Activated T-cell treated with anti-CD3 and anti-CD28 coated beads for 4 hours (primary cell): ENCODE measurements around the gene STXBP6.

Experiments
- DNase-seq: peaks from one replicate; pipeline ENCODE4 v3.0.0-alpha.2; 2020

The STXBP6 gene

DNA sequence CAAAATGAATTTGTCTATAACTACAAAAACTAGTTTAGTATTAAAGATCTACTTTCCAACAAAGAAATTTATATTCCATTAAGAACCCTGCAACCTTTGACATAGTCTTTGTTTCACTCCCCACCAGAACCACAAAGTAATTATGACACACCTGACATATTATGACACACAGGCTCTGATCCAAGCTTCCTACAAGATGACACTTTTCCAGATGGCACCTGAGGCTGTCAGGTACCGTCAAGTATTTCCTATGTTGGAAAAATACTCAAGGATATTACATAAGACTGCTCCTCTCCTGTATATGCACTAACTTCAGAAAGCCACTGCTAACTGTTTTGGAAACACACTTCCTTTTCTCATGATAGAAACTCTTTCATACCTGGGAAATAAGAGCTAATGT, 38.9 kb downstream of the STXBP6 start:
- DNase-seq: no peak

DNA sequence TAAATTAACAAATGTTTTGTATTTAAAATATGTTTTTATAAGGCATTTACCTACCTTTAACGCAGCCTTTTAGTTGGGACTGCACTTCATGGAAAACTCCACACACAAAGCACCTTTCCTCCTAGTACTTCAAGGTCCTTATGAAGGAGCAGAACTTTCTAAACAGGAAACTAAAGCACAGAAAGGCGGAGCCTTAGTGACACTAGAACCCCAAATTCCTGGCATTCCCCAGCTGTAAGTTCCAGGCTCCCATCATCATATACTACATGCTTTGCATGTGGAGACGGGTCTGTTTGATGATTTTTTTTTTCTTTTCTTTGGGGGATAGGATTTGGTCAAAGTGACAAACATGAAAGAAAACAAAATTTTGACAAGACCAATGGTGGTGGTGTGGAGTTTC, 39.5 kb downstream of the STXBP6 start:
- no peak for DNase-seq

DNA sequence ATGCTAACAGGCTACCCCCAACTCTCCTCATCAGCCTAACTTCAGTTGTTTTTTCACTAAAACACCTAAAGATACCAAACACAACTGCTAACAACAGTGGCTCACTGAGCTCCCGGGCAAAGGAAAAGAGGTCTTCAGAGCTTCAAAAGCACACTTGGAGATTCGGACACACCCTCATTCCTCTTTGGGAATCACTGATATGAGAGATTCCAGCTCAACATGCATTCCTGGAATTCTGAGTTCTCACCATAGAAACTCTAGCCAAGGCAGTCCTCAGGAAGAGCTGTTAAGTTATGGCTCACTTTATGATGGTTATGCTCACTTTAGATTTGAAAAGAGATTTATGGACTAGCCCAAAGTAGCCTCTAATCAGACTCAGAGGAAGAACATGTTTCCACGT, 40.1 kb downstream of the STXBP6 start:
- DNase-seq: no peak

DNA sequence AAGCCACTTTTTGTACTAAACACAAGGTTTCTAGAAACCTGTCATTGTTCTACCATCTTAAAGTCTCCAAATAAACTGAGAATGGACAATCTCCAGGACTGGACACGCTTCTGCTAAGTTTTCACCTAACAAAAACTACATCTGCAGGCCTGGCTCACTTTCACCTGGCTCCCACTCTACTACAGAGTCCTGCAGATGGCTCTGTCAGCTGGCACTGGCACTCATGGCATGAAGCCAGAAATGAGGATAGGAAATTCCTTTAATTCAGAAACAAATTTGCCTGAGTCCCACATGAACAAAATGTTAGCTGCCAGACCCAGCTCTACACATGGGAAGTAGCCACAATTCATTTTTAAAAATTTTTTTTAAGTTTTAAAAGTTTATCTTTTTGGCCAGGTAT, 42.1 kb downstream of the STXBP6 start:
- no peak for DNase-seq

DNA sequence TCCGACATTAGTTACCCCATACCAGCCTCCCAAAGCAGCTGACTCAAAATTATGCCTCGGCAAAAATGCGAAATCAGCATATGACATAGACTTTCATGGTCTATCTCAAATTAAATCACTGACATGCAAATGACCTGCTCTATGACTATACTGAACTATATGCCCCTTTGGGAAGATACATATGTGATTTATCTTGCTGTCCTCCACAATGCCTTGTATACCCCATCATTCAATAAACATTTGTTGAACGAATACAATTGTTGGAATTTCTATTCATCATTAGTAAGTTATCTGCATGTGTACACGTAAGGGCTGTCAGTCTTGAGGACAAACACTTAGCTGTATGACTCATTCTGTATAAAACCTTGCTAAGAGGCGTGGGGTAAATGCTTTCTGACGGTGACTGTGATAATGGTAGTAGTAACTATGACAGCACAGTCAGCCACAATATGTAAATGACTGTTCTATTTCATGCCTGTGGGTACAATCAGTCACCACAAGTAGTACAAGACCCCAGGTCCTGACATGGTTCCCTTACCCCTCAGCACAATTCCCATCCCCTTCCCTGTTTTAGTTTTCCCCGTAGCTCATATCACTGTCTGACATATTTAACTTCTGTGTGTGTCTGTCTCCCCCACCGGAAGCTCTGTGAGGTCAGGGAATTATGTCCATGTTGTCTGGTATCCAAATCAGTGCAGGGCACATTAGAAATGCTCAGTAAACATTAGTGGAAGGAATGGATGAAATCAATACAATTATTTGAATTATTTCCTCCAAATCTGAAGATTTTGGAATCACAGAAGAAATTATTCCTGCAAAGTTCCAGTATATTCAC, 42.8 kb downstream of the STXBP6 start:
- DNase-seq: no peak

DNA sequence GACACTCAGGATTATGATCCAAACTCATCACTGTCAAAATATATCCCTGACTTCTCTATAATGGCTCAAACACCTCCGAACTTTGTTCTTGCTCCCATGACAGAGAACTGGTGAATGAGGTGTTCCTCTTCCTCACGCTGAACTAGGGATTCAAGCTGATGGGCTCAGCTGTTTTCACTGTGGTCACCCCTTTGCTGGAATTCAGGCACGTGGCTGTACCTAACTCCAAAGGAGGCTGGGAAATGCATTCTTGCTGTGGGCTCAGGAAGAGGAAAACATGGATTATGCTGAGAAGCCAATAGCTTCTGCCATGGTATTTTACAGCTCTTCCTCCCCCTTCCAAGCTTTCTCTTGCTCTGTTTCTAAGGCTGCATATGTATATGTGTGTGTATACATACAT, 43.9 kb downstream of the STXBP6 start:
- no peak for DNase-seq

DNA sequence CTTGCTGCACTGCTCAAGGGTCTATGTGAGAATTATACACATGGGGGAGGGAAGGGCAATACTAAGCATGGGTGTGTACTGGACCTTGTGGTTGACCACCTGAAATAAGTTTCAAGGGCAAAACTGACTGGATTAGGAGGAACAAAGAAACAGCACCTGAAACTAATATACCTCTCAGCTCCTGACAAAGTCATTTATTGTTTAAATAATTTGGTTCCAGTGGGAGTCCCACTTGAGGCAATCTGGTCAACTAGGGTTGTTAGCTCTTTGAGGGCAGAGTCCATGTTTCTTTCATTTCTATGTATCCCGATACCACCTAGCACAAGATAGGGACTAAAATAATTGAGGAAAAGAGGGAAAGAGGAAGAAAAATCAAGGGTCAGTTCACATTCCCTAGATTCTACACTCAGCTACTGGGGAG, 45.5 kb downstream of the STXBP6 start:
- DNase-seq: no peak

DNA sequence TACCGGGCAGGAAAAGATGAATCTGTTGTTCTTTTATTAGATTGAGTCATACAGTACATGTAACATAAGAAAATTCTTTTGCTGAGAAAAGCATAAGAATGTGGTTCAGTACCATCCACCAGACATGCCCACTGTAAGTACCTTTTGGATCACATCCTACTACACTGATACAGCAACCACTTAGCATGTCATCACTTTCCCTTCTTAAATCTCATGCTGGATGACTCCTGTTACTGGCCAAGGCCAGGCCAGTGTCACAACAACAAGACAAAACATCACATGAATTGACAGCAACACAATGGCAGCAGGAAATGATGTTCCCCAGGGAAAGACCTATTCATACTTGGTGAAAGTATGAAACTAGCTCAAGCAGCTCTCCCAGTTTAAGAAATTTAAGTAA, 46.4 kb downstream of the STXBP6 start:
- no peak for DNase-seq

DNA sequence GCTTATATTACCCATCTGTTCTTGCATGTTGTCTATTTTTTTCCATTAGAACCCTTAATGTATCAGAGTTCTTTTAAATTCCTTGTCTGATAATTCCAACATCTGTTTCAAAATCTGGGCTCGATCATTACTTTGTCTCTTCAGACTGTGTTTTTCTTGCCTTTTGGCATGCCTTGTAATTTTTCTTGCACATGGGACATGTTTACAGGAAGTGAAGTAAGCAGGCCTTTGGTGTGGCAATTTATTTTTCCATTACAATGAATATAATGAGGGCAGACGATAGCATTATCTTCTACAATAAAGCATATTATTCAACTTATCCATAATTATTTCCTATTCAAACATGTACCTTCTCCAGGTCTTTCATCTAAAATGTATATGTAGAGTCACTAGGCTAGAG, 48.3 kb downstream of the STXBP6 start:
- no peak for DNase-seq

DNA sequence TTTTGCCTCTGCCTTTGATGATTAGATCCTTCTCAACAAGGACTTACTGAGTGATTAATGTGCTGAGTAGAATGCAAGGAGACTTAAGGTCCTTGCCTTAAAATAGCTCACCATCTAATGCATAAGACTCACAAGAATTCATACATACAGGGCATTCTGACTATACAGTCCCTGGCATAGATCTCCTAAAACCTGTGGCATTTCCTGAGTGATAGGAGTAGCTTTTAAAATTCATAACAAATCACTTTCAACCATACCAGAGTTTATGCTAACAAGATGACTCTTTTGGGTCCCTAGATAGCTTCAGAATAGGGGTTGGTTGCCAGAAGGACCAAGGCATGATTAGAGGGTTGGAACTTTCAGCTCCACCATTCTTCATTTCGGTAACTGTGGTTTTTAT, 48.8 kb downstream of the STXBP6 start:
- no peak for DNase-seq

DNA sequence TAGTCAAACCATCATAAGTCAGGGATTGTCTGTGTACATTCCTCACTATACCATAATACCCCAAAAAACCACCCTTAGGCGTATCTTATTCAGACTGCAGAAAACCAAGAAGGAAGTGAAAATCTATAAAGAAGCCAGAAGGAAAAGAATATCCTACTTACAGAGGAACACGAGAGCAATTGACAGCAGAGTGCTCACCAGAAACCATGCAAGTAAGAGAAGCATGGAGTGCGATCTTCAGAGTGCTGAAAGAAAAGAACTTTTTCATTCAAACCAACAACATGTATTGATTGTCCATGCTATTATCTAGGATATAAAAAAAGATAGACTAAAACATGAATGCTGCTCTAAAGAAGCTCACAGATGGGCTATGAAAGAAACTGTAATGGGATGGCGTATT, 50.8 kb downstream of the STXBP6 start:
- no peak for DNase-seq

DNA sequence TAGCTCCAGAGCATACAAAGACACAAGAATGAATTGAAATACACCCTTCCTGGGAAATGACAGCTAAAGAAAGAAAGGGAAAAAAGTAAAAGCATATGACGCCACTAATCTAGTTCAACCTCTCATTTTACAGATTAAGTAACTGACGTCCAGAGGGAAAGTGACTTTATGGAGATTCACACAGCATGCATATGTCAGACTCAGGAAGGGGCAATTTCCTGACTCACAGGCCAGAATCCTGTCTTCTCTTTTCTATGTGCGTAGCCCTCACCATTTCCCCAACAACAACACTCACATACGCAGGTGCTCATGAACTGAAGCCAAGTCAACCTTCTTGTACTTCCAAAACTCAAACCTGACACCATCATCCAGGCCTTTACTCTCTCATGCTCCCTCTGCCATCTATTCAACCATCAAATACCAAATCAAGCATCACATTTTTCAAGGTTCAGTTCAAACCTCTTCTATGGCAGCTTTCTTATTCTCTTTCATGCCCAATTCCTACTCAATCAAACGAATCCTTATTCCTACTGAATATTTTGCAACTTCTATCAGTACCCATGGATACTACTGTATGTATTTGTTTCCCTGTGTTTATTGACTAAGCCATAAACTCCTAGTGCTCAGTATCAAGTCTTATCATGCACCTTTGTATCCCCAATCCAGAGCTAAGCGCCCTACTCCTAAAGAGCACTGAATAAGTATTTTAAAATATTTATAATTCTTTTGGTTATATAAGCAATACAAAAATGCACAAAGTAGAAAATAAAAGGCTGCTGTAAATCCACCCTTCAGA, 52.8 kb downstream of the STXBP6 start:
- no peak for DNase-seq

DNA sequence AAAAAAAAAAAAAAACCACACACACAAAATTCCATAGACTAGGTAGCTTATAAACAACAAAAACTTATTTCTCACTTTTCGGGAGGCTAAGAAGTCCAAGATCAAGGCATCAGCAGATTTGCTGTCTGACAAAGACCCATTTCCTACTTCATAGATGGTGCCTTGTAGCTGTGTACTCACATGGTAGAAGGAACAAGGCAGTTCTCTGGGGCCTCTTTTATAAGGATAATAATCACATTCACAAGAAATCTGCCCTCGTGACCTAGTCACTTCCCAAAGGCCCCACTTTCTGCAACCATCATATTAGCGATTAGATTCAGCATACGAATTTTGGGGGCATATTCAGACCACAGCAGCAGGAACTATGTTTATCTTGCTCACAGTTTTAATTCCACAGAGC, 54.9 kb downstream of the STXBP6 start:
- DNase-seq: no peak

DNA sequence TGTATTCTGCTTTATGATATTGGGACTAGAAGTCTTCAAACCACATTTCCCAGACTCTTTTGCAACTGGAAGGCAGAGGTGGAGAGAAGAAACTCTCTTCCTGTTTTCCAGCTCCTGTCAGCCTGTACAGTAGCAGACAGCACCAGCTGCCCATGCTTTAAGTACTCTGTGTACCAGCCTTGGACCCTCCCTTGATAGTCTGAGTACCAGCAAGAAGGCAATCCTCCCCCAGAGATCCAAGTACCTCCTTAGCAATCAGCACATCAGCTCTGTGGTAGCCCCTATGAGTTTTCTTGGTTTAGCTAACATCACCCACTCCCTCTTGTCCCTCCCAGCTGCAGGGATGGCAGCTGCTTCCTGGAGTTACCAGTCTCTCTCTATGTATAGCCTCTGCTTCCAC, 56.3 kb downstream of the STXBP6 start:
- DNase-seq: no peak

DNA sequence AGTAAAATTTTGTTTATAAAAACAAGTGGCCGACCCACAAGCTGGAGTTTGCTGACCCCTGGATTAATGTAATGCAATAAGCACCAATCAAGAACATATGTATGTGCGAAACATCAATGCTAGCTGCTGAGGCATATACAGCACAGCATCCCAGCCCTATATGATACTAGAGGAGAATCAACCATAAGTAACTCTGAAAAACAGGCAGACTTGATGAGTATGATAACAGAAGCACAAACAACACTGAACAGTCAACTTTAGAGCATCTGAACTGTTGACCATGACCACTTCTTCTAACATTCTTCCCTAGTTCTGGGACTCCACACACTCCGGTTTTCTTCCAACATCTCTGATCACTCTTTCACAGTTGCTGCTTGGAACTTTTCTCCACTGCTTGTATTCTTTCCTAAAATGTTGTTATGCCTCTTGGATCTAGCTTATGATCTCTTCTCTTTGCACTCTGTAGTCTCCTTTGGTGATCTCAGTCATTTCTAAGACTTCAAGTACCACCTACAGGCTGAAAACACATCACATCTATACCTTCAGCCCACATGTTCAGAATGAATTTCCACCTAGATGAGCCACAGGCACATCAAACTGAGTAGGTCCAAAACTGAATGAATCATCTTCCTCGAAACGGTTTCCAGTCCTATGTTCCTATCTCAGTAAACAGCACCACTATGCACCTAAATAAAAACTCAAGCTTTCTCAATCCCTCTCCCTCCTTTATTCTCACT, 57.2 kb downstream of the STXBP6 start:
- no peak for DNase-seq

DNA sequence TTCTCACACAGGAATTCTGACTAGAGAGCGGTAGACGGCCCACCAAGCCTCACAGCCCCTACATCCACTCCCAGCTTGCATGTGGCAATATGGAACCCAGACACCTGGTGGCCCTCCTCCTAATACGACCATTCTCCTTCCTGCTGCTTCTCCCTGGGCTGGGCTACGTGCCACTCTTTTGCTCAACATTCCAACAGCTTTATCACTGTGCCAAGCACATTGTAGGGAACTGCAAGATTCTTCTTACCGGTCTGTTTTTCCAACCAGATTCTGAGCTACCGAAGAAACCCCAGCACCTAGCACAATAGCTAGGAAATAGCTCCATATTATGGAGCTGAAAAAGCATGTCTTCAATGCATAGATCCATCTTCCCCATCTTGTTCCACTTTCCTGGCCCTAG, 58.1 kb downstream of the STXBP6 start:
- no peak for DNase-seq

DNA sequence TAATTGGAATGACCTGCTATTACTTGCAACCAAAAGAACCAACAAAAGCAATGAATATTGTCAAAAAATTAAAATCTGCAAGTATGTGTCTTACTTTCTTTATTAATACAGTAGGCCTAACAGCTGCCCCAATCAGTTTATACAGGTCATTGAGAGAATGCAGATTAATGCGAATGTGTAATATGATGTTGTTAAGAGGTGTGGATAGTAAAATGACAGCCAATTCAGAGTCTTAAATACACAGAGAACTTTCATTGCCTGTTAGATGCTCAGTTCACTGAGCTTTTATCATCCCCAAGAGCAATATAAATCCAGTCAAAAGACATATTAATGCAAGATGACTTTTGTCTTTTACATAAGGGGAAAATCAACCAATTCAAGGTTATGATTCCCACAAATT, 58.7 kb downstream of the STXBP6 start:
- no peak for DNase-seq

DNA sequence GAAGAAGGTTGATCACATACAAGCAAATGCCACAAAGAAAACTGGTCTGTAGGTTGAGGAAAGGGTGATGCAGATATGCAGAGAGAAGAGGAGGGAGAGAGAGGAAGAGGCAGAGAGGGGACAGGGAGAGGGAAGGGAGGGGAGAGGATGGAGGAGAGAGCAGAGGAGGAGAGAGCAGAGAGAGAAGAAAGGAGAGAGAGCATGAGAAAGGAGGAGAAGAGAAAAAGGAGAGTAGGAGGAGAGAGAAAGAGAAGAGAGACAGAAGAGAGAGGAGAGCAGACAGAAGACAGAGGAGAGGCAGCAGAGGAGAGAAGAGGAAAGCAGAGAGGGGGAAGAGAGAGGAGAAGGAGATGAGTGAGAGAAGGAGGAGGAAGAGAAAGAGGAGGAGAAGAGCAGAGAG, 59.2 kb downstream of the STXBP6 start:
- DNase-seq: no peak

DNA sequence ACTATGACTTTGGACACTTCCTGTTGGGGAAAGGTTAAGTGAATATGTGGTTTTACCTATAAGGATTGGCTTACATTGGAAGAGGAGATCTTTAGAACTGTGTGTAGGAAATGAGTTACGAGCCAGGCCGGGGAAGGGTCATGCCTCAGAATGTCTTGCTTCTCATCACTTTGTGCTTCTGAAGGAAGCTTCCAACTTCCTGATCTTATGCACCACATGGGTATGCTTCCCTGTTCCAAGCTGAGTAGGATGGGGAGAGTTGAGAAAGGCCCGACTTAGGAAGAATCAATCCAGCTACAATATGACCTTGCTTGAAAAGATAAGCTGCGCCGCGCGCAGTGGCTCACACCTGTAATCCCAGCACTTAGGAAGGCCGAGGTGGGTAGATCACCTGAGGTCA, 59.9 kb downstream of the STXBP6 start:
- DNase-seq: no peak

DNA sequence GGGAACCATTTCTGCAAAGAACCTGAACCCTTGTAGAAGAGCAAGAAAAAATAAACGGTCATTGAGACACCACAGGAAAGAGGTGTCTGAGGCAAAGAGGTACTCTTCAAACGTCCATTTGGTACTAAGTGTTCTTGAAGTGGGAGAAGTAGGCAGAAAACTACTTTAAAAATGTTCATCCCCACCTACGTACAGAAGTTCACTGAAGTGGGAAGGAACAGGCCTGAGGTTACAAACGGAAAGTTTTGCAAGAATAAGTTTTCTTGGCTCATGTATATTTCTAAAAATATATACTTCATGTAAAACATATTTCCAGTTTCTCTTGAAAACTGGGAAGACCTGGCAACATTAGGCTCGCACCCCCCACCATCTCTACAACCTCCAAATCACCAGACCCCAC, 61.2 kb downstream of the STXBP6 start:
- no peak for DNase-seq

DNA sequence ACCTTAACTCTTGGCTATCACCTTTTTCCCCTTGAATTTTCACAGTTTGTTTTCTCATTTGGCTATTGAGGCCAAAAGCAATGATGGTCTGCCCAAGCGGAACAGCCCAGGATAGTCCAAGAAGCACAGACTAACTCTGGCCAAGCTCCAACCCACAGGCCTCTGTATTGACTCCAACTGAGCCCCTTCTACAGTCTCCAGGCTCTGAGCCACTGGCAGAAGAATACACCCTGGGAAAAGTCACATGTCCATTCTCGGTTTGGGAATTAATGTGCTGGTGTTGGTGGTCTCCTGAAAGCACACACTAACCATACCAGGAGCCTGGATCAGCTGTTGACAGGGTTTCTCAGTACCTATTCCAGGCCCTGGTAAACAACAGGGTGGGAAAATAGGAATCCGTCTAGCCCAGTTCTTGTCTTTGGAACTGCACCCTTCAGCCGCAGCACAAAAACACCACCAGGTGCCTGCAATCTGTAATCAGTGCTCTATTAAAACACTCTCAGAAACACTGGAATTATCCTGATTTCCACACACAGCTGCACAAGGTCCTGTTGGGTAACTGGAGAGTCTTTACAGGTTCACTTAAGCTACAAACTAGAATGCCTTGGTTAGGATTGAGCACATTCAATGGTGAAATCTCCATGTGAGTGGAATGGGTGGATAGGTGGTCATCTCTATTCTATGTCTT, 63.6 kb downstream of the STXBP6 start:
- no peak for DNase-seq

DNA sequence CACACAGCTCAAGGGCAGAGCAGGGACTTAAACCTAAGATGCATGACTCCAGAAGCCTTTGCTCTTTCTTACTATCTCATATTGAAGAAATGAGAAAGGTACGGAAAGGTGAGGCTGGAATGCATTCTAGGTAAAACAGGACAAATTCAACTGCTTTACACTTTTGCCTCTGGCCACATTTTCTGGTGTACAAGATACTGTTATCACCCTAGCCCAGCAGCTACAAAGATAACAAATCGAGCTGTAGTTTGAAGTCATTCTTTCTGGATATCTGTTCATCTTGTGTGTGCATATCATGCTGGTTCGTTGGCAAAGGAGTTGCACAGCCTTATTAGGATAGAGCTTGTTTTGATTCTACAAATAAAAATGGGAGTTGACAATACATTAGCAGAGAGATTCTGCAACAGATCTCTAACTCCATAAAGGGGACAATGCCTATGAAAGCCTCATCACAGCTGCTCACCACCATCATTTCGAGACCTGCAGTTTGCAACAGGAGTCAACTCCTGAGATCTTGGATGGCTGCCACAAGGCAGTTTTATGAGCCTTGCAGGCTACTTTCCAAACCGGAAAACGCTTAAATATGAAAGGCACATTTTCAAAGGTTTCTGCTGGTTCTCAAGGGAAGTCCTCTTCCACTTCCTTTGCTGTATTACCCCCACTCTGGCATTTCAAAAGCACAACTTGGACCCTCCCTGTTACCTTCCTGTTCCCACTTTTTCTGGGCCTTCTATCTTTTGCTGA, 64.9 kb downstream of the STXBP6 start:
- DNase-seq: no peak
